H54 (cell line): Measurements from ENCODE around the gene ADAM8.
"Not testable (repeated sequence)": the region's sequence is repeated elsewhere in the genome, so short reads cannot be mapped to it uniquely, and the experiment has no call there.

Source experiments
- DNase-seq: peaks from one replicate; pipeline ENCODE4 v3.0.0; 2011; ENCODE audit warnings: low spot score, mixed read lengths; ENCODE audit not compliant: insufficient read length
- FAIRE-seq: peaks from 3 replicates; lab custom pipeline; 2011; peaks lifted over from hg19 to GRCh38; lab: Jason Lieb, UNC
- POLR2A ChIP-seq: IDR thresholded peaks from 2 replicates; pipeline ENCODE4 v1.6.1; 2011; ENCODE audit warnings: low read depth, mild to moderate bottlenecking, low read length

The ADAM8 gene

GRCh38 chr10:133276435-133277201 is at the start of gene ADAM8:
TSS of gene ADAM8 (minus strand) at chr10:133276868. CDS start at chr10:133276817, 51 bp downstream.
- FAIRE-seq (no peak), DNase-seq (no peak)
- TF ChIP-seq POLR2A: no peak

- DNase-seq (no peak), FAIRE-seq (no peak)
- no peak for TF ChIP-seq POLR2A
These were observed 49.5 kb upstream of the ADAM8 start for GRCh38 chr10:133326223-133326551.

- DNase-seq (no peak), FAIRE-seq (no peak)
- no peak for TF ChIP-seq POLR2A
These were observed 49.0 kb upstream of the ADAM8 start for GRCh38 chr10:133325440-133326222.

GRCh38 chr10:133324857-133325260 is 48.2 kb upstream of the ADAM8 start:
- DNase-seq (no peak), FAIRE-seq (no peak)
- TF ChIP-seq POLR2A: no peak

- FAIRE-seq: no peak
- no peak for TF ChIP-seq POLR2A
- peak; percentile 90 for DNase-seq
These were observed 47.6 kb upstream of the ADAM8 start for GRCh38 chr10:133324198-133324792.

- not testable (repeated sequence) for DNase-seq, FAIRE-seq
These were observed 45.5 kb upstream of the ADAM8 start for GRCh38 chr10:133322064-133322709.

- DNase-seq, FAIRE-seq: not testable (repeated sequence)
These were observed 44.3 kb upstream of the ADAM8 start for GRCh38 chr10:133320852-133321422.

- no peak for TF ChIP-seq POLR2A
- FAIRE-seq (no peak), DNase-seq (peak; percentile 52)
These were observed 41.9 kb upstream of the ADAM8 start for GRCh38 chr10:133318494-133319127.

GRCh38 chr10:133316732-133317131 is 40.1 kb upstream of the ADAM8 start:
- no peak for TF ChIP-seq POLR2A
- FAIRE-seq: no peak
- DNase-seq: no peak

- FAIRE-seq: no peak
- DNase-seq: no peak
- TF ChIP-seq POLR2A: no peak
These were observed 39.6 kb upstream of the ADAM8 start for GRCh38 chr10:133316266-133316665.

GRCh38 chr10:133315847-133316246 is 39.2 kb upstream of the ADAM8 start:
- TF ChIP-seq POLR2A: no peak
- FAIRE-seq (no peak), DNase-seq (no peak)

- TF ChIP-seq POLR2A: no peak
- DNase-seq (no peak), FAIRE-seq (no peak)
These were observed 38.2 kb upstream of the ADAM8 start for GRCh38 chr10:133314911-133315310.

- no peak for DNase-seq
- no peak for TF ChIP-seq POLR2A
- FAIRE-seq: no peak
These were observed 36.5 kb upstream of the ADAM8 start for GRCh38 chr10:133313192-133313591.
